Vagina (tissue), 2 donors: ENCODE results near the gene RITA1. TPM values are rescaled to one million over a fixed set of nuclear protein-coding genes. Genes with fewer than 3 reads are reported as not detected.
A peak's percentile ranks its signal among the peaks of the same experiment; 100 is the strongest.

Experiments used
- DNase-seq, 2 donors: peaks; one replicate each; pipeline ENCODE4 v3.0.0-alpha.2; 2017; ENCODE audit errors: extremely low spot score in 2 of 2
- H3K27ac ChIP-seq: fragments of 200-600 bp; sonication (generic); one replicate; pipeline ENCODE4 v1.5.1; 2019
- H3K27me3 ChIP-seq: fragments of 200-600 bp; sonication (generic); one replicate; pipeline ENCODE4 v1.5.1; 2019
- H3K36me3 ChIP-seq, 2 donors: fragments of 200-600 bp; sonication (generic); one replicate each; pipeline ENCODE4 v1.5.1; 2017 to 2019
- H3K4me1 ChIP-seq: fragments of 200-600 bp; sonication (generic); one replicate; pipeline ENCODE4 v1.5.1; 2019
- H3K4me3 ChIP-seq, 2 donors: fragments of 200-600 bp; sonication (generic); 1 replicate in 1 of 2; 2 replicates in 1 of 2; pipeline ENCODE4 v1.5.1; 2016 to 2019
- H3K9me3 ChIP-seq: fragments of 200-600 bp; sonication (generic); one replicate; pipeline ENCODE4 v1.5.1; 2019
- CTCF ChIP-seq, 3 experiments: fragments of 450-650 bp in 2 of 3; fragments of 200-600 bp in 1 of 3; sonication (generic) in 1 of 3; IDR thresholded peaks; one replicate each; pipeline ENCODE4 v1.5.1; 2017 to 2019; ENCODE audit warnings: antibody characterized with exemption in 3 of 3, mild to moderate bottlenecking in 2 of 3, moderate library complexity in 2 of 3
- POLR2A ChIP-seq, 2 donors: fragments of 450-650 bp; IDR thresholded peaks; one replicate each; pipeline ENCODE4 v1.6.1; 2017; ENCODE audit warnings: antibody characterized with exemption in 2 of 2, mild to moderate bottlenecking in 2 of 2, moderate library complexity in 2 of 2
- POLR2AphosphoS5 ChIP-seq, 2 donors: sonication (generic); formaldehyde crosslinking; IDR thresholded peaks; one replicate each; pipeline ENCODE4 v1.9.0; 2017; ENCODE audit warnings: antibody characterized with exemption in 2 of 2, mild to moderate bottlenecking in 2 of 2, low read depth in 1 of 2; ENCODE audit not compliant: insufficient read depth in 1 of 2
- intact Hi-C: fragments of 100-400 bp; cut with DNase I; formaldehyde crosslinking; loops from one replicate; pipeline ENCODE4 v1.15.1; 2023
- microRNA-seq: library from miRNA; unstranded; fragments of <30 nt; microRNA quantifications from one replicate; pipeline ENCODE4, GENCODE V29; 2017; ENCODE audit warnings: borderline number of aligned reads, borderline replicate concordance
- small RNA-seq: library from RNA; depleted of rRNA; stranded (forward); fragments of <200 nt; gene quantifications from one replicate; pipeline ENCODE3, GENCODE V24; 2016
- total RNA-seq: library from RNA; depleted of rRNA; stranded (reverse); fragments of >200 nt; gene quantifications from one replicate; pipeline ENCODE4 v1.2.3, GENCODE V29; 2016

RITA1 gene
- total RNA-seq, 1 donor from 2014 or later = 14.5 TPM

- Histone ChIP-seq H3K27me3 (no peaks in the 10 kb centered on the region), H3K36me3 (no peaks in the 10 kb centered on the region), H3K4me1 (peaks cover 81% of the 10 kb centered on the region), H3K4me3 (peak overlapping the region in 1 of 2 donors; percentile 4), H3K9me3 (no peaks in the 10 kb centered on the region), H3K27ac (peak overlapping the region; percentile 91)
- DNase-seq = no peak
- no peak for TF ChIP-seq POLR2A (IDR thresholded peaks at IDR 0.05)
- TF ChIP-seq POLR2AphosphoS5 (IDR thresholded peaks at IDR 0.05; ENCODE audit: insufficient read depth in 1 of 2, low read depth in 1 of 2) = no peak
- TF ChIP-seq CTCF (IDR thresholded peaks at IDR 0.05) = no peak
- intact Hi-C loops = no loop called here
These were observed 54.4 kb downstream of the RITA1 start for GRCh38 chr12:113239811-113240331.

GRCh38 chr12:113240395-113240794 is 54.9 kb downstream of the RITA1 start:
- no peak for TF ChIP-seq POLR2AphosphoS5 (IDR thresholded peaks at IDR 0.05; ENCODE audit: insufficient read depth in 1 of 2, low read depth in 1 of 2)
- no peak for TF ChIP-seq CTCF (IDR thresholded peaks at IDR 0.05)
- Histone ChIP-seq H3K9me3 (no peaks in the 10 kb centered on the region), H3K36me3 (no peaks in the 10 kb centered on the region), H3K4me1 (peaks cover 86% of the 10 kb centered on the region), H3K4me3 (no peak overlapping the region), H3K27ac (peak overlapping the region; percentile 91), H3K27me3 (no peaks in the 10 kb centered on the region)
- intact Hi-C loops = no loop called here
- DNase-seq = no peak

- no peaks in the 10 kb centered on the region for H3K36me3 ChIP-seq
- H3K27me3 ChIP-seq = no peaks in the 10 kb centered on the region
- no peak overlapping the region for H3K4me3 ChIP-seq
- TF ChIP-seq POLR2A (IDR thresholded peaks at IDR 0.05) (no peak), CTCF (IDR thresholded peaks at IDR 0.05) (no peak), POLR2AphosphoS5 (IDR thresholded peaks at IDR 0.05; ENCODE audit: insufficient read depth in 1 of 2, low read depth in 1 of 2) (peak in 1 of 2 donors; percentile 51)
- DNase-seq = no peak
- H3K4me1 ChIP-seq = peaks cover 91% of the 10 kb centered on the region
- peak overlapping the region; percentile 91 for H3K27ac ChIP-seq
- H3K9me3 ChIP-seq = no peaks in the 10 kb centered on the region
- intact Hi-C loops = no loop called here
These were observed 55.9 kb downstream of the RITA1 start for GRCh38 chr12:113241191-113242025.

Small RNA genes within 50 kb of the gene (microRNA-seq; reads per million reads assigned to microRNA genes)
- not detected for gene MIR7106

Small RNA genes within 50 kb of the gene (small RNA-seq; reads per million reads assigned to genes)
- not detected for gene MIR7106
- not detected for gene RF00019

Other genes with a start within 250 kb of the RITA1 start
- 20.1 TPM for gene OAS3, start 247.2 kb upstream of the RITA1 start, total RNA-seq
- 14.0 TPM for gene OAS2, start 207.2 kb upstream of the RITA1 start, total RNA-seq
- 8.3 TPM for gene DTX1, start 129.0 kb upstream of the RITA1 start, total RNA-seq
- 11.0 TPM for gene RASAL1, start 50.0 kb upstream of the RITA1 start, total RNA-seq
- gene CFAP73, start 36.0 kb upstream of the RITA1 start, total RNA-seq = not detected
- gene DDX54, start 243 bp upstream of the RITA1 start, total RNA-seq = 52.5 TPM
- gene TPCN1, start 35.7 kb downstream of the RITA1 start, total RNA-seq = 39.5 TPM
- gene SLC8B1, start 149.4 kb downstream of the RITA1 start, total RNA-seq = 42.2 TPM
- 38.1 TPM for gene PLBD2, start 172.9 kb downstream of the RITA1 start, total RNA-seq
- not detected for gene SDS, start 218.2 kb downstream of the RITA1 start, total RNA-seq
- not detected for gene SDSL, start 236.7 kb downstream of the RITA1 start, total RNA-seq